ENCODE results near the gene SPIN1.

The SPIN1 gene

GRCh38 chr9:88388203-88388885 lies at the start of gene SPIN1:
Gene SPIN1 (plus strand): TSS chr9:88388444. CDS start chr9:88426540, 38,096 bp downstream.
- peak; percentile 77 for TF ChIP-seq YY1 (IDR thresholded peaks at IDR 0.05; ENCODE audit: low read depth)
- TF ChIP-seq EGR1 (IDR thresholded peaks at IDR 0.05) = peak; percentile 58; the same call in 1 of the 2 replicates
- no peak for TF ChIP-seq TEAD4 (IDR thresholded peaks at IDR 0.05)
- TF ChIP-seq RAD21 (IDR thresholded peaks at IDR 0.05; ENCODE audit: low read depth) = peak; percentile 11; the same call in 1 of the 2 replicates
- 0 out of 2 replicates have a peak, but pooled peaks have one; percentile 8 for TF ChIP-seq ZBTB7A (IDR thresholded peaks at IDR 0.05; ENCODE audit: low read depth)
- no peak for TF ChIP-seq REST (IDR thresholded peaks at IDR 0.05; ENCODE audit: low read depth)

GRCh38 chr9:88339317-88339716 lies 48.9 kb upstream of the SPIN1 start:
- no peak for TF ChIP-seq TEAD4 (IDR thresholded peaks at IDR 0.05)
- TF ChIP-seq RAD21 (IDR thresholded peaks at IDR 0.05; ENCODE audit: low read depth) = no peak
- no peak for TF ChIP-seq CREB1 (IDR thresholded peaks at IDR 0.05; ENCODE audit: low read depth)
- TF ChIP-seq CEBPB (IDR thresholded peaks at IDR 0.05) = no peak
- no peak for TF ChIP-seq NFIC (IDR thresholded peaks at IDR 0.05)
- no peak for TF ChIP-seq EP300 (IDR thresholded peaks at IDR 0.05; ENCODE audit: borderline replicate concordance)
- TF ChIP-seq TAF1 (IDR thresholded peaks at IDR 0.05; ENCODE audit: low read depth) = no peak
- no peak for TF ChIP-seq FOXM1 (IDR thresholded peaks at IDR 0.05; ENCODE audit: borderline replicate concordance, low read depth)
- TF ChIP-seq YY1 (IDR thresholded peaks at IDR 0.05; ENCODE audit: low read depth) = no peak
- TF ChIP-seq TCF12 (IDR thresholded peaks at IDR 0.05; ENCODE audit: low read depth) = no peak
- TF ChIP-seq REST (IDR thresholded peaks at IDR 0.05; ENCODE audit: low read depth) = no peak
- no peak for TF ChIP-seq MAX (IDR thresholded peaks at IDR 0.05)
- TF ChIP-seq EGR1 (IDR thresholded peaks at IDR 0.05) = no peak
- TF ChIP-seq USF1 (IDR thresholded peaks at IDR 0.05) = no peak
- no peak for TF ChIP-seq ZBTB7A (IDR thresholded peaks at IDR 0.05; ENCODE audit: low read depth)

GRCh38 chr9:88342246-88342645 lies 46.0 kb upstream of the SPIN1 start:
- no peak for TF ChIP-seq EP300 (IDR thresholded peaks at IDR 0.05; ENCODE audit: borderline replicate concordance)
- TF ChIP-seq RAD21 (IDR thresholded peaks at IDR 0.05; ENCODE audit: low read depth) = no peak
- TF ChIP-seq TEAD4 (IDR thresholded peaks at IDR 0.05) = no peak
- TF ChIP-seq FOXM1 (IDR thresholded peaks at IDR 0.05; ENCODE audit: borderline replicate concordance, low read depth) = no peak
- TF ChIP-seq TAF1 (IDR thresholded peaks at IDR 0.05; ENCODE audit: low read depth) = no peak
- no peak for TF ChIP-seq ZBTB7A (IDR thresholded peaks at IDR 0.05; ENCODE audit: low read depth)
- no peak for TF ChIP-seq YY1 (IDR thresholded peaks at IDR 0.05; ENCODE audit: low read depth)
- TF ChIP-seq TCF12 (IDR thresholded peaks at IDR 0.05; ENCODE audit: low read depth) = no peak
- TF ChIP-seq CREB1 (IDR thresholded peaks at IDR 0.05; ENCODE audit: low read depth) = no peak
- no peak for TF ChIP-seq EGR1 (IDR thresholded peaks at IDR 0.05)
- TF ChIP-seq NFIC (IDR thresholded peaks at IDR 0.05) = no peak
- TF ChIP-seq CEBPB (IDR thresholded peaks at IDR 0.05) = no peak
- TF ChIP-seq USF1 (IDR thresholded peaks at IDR 0.05) = no peak
- TF ChIP-seq MAX (IDR thresholded peaks at IDR 0.05) = no peak
- no peak for TF ChIP-seq REST (IDR thresholded peaks at IDR 0.05; ENCODE audit: low read depth)

- TF ChIP-seq REST (IDR thresholded peaks at IDR 0.05; ENCODE audit: low read depth) (no peak), ZBTB7A (IDR thresholded peaks at IDR 0.05; ENCODE audit: low read depth) (no peak), RAD21 (IDR thresholded peaks at IDR 0.05; ENCODE audit: low read depth) (no peak), EP300 (IDR thresholded peaks at IDR 0.05; ENCODE audit: borderline replicate concordance) (no peak), CREB1 (IDR thresholded peaks at IDR 0.05; ENCODE audit: low read depth) (no peak), MAX (IDR thresholded peaks at IDR 0.05) (no peak), FOXM1 (IDR thresholded peaks at IDR 0.05; ENCODE audit: borderline replicate concordance, low read depth) (no peak), TCF12 (IDR thresholded peaks at IDR 0.05; ENCODE audit: low read depth) (no peak), CEBPB (IDR thresholded peaks at IDR 0.05) (no peak), NFIC (IDR thresholded peaks at IDR 0.05) (no peak), USF1 (IDR thresholded peaks at IDR 0.05) (no peak), TEAD4 (IDR thresholded peaks at IDR 0.05) (no peak), EGR1 (IDR thresholded peaks at IDR 0.05) (no peak), YY1 (IDR thresholded peaks at IDR 0.05; ENCODE audit: low read depth) (no peak), TAF1 (IDR thresholded peaks at IDR 0.05; ENCODE audit: low read depth) (no peak)
Measured at GRCh38 chr9:88344013-88344412, 44.2 kb upstream of the SPIN1 start.
